Measurements from ENCODE around the gene CCDC32. TPM values are rescaled to one million over a fixed set of nuclear protein-coding genes. Genes with fewer than 3 reads are reported as not detected.

CCDC32 gene
- total and polyA plus RNA-seq, 12 donors, result 28.4 to 42.8 (median 37.7) TPM

DNA sequence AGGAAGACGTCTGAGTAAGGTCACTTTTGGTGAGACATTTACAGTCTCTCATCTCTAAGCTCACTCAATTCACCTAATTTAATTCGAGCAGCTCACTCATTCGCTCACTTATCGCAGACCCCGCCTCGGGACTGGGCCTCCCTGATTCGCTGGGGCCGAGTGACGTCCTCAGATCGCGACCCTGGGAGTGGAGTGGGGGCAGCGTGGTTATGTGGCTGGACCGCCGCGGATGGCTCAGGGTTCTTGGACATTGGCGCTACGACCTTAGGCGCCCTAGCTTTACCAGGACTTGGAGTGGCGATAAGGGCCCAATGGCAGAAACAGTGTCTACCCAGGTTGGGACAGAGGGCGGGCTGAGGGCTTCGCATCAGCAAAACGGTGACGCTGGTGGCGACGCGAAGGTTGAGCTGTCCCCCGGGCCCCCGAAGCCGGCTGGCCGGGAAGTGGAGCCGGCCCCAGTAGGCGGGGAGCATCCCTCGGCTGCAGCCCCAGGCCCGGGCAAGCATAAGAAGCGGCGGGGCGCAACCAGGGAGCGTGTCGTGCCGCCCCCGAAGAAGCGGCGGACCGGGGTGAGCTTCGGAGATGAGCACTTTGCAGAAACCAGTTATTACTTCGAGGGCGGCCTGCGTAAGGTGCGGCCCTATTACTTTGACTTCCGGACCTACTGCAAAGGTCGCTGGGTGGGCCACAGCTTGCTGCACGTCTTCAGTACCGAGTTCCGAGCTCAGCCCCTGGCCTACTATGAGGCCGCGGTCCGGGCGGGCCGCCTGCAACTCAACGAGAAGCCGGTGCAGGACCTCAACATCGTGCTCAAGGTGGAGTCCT, 4.5 kb upstream of the CCDC32 start, which contains the start of gene RPUSD2:
Gene RPUSD2, plus strand, starts transcription at position 171 of the 825 bp plus-strand sequence. Its CDS starts 39 bp downstream, at position 210.
- TF ChIP-seq POLR2A (IDR thresholded peaks at IDR 0.05), result peak; percentile 49 to 75
- TF ChIP-seq, protein P1, sequence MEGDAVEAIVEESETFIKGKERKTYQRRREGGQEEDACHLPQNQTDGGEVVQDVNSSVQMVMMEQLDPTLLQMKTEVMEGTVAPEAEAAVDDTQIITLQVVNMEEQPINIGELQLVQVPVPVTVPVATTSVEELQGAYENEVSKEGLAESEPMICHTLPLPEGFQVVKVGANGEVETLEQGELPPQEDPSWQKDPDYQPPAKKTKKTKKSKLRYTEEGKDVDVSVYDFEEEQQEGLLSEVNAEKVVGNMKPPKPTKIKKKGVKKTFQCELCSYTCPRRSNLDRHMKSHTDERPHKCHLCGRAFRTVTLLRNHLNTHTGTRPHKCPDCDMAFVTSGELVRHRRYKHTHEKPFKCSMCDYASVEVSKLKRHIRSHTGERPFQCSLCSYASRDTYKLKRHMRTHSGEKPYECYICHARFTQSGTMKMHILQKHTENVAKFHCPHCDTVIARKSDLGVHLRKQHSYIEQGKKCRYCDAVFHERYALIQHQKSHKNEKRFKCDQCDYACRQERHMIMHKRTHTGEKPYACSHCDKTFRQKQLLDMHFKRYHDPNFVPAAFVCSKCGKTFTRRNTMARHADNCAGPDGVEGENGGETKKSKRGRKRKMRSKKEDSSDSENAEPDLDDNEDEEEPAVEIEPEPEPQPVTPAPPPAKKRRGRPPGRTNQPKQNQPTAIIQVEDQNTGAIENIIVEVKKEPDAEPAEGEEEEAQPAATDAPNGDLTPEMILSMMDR (IDR thresholded peaks at IDR 0.05), result no peak
- H3K4me1 ChIP-seq (replicated peaks in 1 of 2), result peaks cover 14 to 22% of the 10 kb centered on the region in 2 donors
- DNase-seq, result peak; percentile 92 to 98 (median 95)
- peaks cover 0 to 19% of the 10 kb centered on the region in 2 donors for H3K36me3 ChIP-seq (replicated peaks in 1 of 2)
- 0% methylated on average over 26 to 62 of the region's 62 CpGs for whole genome bisulfite sequencing, 4 donors
- intact Hi-C loops (cut with DNase I), result no loop called here
- H3K27ac ChIP-seq, result peak within 1 kb of the TSS; percentile 63 to 87 (median 71)
- H3K27me3 ChIP-seq, result no peaks in the 10 kb centered on the region
- H3K4me3 ChIP-seq, result peak within 1 kb of the TSS; percentile 20 to 87 (median 78)
- H3K9me3 ChIP-seq (replicated peaks in 1 of 3), result no peaks in the 10 kb centered on the region

DNA sequence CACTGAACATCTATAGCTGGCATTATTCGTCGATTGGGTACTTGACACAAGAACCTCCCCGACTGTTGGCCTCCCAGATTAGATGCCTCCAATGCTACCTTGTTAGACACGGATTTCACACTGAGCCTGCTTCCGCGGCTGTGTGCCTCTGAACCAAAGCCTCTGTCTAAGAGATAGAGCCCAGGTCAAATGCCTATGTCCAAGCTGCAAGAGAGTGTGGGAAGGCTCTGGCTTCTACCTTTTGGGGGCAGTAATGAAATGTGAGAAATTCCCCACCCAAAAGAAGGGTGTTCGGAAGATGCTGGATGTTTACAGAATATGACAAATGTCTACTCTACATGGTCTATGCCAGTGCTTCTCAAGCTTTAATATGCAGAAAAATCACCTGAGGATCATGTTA, 2.3 kb upstream of the CCDC32 start:
- TF ChIP-seq POLR2A (IDR thresholded peaks at IDR 0.05), result no peak
- Histone ChIP-seq H3K27me3 (no peaks in the 10 kb centered on the region), H3K36me3 (replicated peaks in 1 of 2) (no peaks in the 10 kb centered on the region), H3K4me1 (replicated peaks in 1 of 2) (peaks cover 14 to 38% of the 10 kb centered on the region in 2 donors), H3K4me3 (no peak overlapping the region), H3K9me3 (replicated peaks in 1 of 3) (no peaks in the 10 kb centered on the region), H3K27ac (no peak overlapping the region)
- DNase-seq, result no peak
- WGBS, 4 donors, result 23 to 37% (median 29%) methylated on average over 3 to 7 of the region's 7 CpGs
- intact Hi-C loops (cut with DNase I), result no loop called here

DNA sequence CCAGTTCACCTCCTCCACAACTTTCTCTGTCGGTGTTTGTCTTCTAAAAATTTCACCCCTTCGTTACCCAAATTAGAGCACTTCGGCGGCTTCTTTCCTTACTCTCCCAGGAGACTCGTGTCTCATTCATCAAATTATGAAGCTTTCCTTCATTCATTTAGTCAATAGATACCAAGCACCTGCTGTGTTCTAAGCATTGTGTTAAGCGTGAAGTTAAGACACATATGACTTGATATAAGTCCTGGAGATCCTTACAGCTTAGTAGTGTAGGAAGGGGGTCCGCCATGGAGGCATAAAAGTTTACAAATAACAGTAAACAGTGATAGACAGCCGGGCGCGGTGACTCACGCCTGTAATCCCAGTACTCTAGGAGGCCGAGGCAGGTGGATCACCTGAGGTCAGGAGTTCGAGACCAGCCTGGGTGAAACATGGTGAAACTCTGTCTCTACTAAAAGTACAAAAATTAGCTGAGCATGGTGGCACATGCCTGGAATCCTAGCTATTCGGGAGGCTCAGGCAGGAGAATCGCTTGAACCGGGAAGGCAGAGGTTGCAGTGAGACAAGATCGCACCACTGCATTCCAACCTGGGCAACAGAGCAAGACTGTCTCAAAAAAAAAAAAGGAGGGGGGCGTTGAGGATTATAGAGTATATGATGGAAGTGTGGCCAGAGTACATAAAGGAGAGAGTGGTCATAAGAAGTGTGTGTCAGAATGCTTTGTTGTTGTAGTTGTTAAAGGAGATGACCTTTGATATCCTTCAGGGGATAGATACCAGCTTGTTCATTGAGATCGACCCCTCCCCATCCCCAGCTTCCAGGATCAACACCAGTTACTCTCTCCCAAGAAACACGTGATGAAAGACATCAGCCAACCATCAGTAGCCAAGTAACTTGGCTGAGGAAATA, 744 bp upstream of the CCDC32 start:
- no peak for DNase-seq
- no peaks in the 10 kb centered on the region for H3K36me3 ChIP-seq (replicated peaks in 1 of 2)
- TF ChIP-seq POLR2A (IDR thresholded peaks at IDR 0.05), result no peak
- TF ChIP-seq, protein P1 (IDR thresholded peaks at IDR 0.05), result no peak
- WGBS, 4 donors, result 40 to 53% (median 46%) methylated on average over 17 to 18 of the region's 20 CpGs
- H3K4me3 ChIP-seq, result peak overlapping the region in 1 of 4 donors; percentile 71
- no peaks in the 10 kb centered on the region for H3K9me3 ChIP-seq (replicated peaks in 1 of 3)
- H3K4me1 ChIP-seq (replicated peaks in 1 of 2), result peaks cover 14 to 39% of the 10 kb centered on the region in 2 donors
- peak overlapping the region in 2 of 5 donors; percentile 93 to 94 for H3K27ac ChIP-seq
- intact Hi-C loops (cut with DNase I), result no loop called here
- H3K27me3 ChIP-seq, result no peaks in the 10 kb centered on the region

DNA sequence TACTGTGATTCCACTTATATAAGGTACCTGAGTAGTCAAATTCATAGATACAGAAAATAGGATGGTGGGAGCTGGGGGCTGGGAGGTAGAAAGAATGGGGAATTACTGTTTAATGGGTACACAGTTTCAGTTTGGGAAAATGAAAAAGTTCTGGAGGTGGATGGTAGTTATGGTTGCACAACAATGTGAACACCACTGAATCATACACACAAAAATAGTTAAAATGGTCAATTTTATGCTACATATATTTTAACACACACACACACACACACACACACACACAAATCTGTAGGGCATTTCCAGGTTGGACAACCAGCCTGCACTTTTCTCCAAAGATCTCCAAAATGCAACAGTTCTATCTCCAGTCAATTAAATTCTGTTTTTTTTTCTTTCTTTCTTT, 1.4 kb downstream of the CCDC32 start:
- Histone ChIP-seq H3K27ac (no peak overlapping the region), H3K27me3 (no peaks in the 10 kb centered on the region), H3K36me3 (replicated peaks in 1 of 2) (no peaks in the 10 kb centered on the region), H3K9me3 (replicated peaks in 1 of 3) (no peaks in the 10 kb centered on the region), H3K4me1 (replicated peaks in 1 of 2) (peaks cover under 1 to 34% of the 10 kb centered on the region in 2 donors), H3K4me3 (no peak overlapping the region)
- no peak for DNase-seq
- intact Hi-C loops (cut with DNase I), result no loop called here
- TF ChIP-seq POLR2A (IDR thresholded peaks at IDR 0.05), result no peak
- TF ChIP-seq, protein P1 (IDR thresholded peaks at IDR 0.05), result no peak
